ENCODE measurements around the gene FAM83G. TPM values are rescaled to one million over a fixed set of nuclear protein-coding genes. Genes with fewer than 3 reads are reported as not detected.

FAM83G gene
- total RNA-seq, 1 experiment from 2014 or later, result 21.5 TPM

DNA sequence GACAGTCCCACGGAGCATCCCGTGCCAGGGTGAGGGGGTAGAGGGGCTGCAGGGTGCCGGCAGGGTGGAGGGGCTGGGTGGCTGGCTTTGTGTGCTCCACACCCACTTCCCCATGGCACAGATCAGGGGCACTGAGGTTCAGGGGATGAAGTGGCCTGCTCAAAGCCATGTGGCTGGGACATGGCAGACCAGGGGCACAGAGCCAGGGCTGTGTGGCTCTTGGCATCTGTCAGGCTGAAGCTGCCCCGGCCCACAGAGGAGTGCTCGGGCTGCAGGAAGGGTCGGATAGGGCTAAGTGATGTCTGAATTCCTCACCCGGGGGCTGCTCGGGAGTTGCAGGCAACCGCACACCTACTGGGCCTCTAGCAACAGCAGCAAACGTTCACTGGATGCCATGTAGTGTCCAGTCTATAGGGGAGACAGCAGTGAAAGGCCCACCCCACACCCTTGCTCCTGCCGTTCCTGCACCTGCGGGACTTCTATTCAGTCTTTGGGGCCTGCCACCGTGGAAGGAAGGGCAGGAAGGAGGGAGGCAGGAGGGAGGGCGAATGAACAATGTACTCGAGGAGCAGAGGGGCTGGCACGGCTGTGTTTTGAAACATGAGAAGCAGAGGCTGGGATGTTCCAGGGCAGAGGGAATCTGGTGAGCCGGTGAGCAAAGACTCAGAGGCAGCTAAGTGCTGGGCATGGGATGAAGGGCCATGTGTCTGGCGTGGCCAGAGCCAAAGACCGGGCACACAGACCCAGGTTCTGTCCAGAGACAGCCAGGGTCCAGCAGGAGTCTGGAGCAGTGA lies 37.5 kb downstream of the FAM83G start:
- TF ChIP-seq, protein P1, sequence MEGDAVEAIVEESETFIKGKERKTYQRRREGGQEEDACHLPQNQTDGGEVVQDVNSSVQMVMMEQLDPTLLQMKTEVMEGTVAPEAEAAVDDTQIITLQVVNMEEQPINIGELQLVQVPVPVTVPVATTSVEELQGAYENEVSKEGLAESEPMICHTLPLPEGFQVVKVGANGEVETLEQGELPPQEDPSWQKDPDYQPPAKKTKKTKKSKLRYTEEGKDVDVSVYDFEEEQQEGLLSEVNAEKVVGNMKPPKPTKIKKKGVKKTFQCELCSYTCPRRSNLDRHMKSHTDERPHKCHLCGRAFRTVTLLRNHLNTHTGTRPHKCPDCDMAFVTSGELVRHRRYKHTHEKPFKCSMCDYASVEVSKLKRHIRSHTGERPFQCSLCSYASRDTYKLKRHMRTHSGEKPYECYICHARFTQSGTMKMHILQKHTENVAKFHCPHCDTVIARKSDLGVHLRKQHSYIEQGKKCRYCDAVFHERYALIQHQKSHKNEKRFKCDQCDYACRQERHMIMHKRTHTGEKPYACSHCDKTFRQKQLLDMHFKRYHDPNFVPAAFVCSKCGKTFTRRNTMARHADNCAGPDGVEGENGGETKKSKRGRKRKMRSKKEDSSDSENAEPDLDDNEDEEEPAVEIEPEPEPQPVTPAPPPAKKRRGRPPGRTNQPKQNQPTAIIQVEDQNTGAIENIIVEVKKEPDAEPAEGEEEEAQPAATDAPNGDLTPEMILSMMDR (IDR thresholded peaks at IDR 0.05; ENCODE audit: unreplicated experiment), result no peak
- intact Hi-C loops (cut with micrococcal nuclease; ENCODE audit: unreplicated experiment), result no loop called here
- Mint-ChIP-seq H3K4me1 (ENCODE audit: low read depth, unreplicated experiment) (peaks cover 14% of the 10 kb centered on the region), H3K27me3 (ENCODE audit: unreplicated experiment) (no peaks in the 10 kb centered on the region), H3K9me3 (ENCODE audit: low read depth, unreplicated experiment) (no peaks in the 10 kb centered on the region), H3K4me3 (ENCODE audit: low read depth, unreplicated experiment) (no peak overlapping the region), H3K27ac (ENCODE audit: unreplicated experiment) (no peak overlapping the region), H3K36me3 (ENCODE audit: insufficient read depth, unreplicated experiment) (peaks cover 12% of the 10 kb centered on the region)
- CTCF ChIA-PET, result no interaction called here
- BruUV-seq (replicated peaks), result no TSS peak
- no peak for DNase-seq

DNA sequence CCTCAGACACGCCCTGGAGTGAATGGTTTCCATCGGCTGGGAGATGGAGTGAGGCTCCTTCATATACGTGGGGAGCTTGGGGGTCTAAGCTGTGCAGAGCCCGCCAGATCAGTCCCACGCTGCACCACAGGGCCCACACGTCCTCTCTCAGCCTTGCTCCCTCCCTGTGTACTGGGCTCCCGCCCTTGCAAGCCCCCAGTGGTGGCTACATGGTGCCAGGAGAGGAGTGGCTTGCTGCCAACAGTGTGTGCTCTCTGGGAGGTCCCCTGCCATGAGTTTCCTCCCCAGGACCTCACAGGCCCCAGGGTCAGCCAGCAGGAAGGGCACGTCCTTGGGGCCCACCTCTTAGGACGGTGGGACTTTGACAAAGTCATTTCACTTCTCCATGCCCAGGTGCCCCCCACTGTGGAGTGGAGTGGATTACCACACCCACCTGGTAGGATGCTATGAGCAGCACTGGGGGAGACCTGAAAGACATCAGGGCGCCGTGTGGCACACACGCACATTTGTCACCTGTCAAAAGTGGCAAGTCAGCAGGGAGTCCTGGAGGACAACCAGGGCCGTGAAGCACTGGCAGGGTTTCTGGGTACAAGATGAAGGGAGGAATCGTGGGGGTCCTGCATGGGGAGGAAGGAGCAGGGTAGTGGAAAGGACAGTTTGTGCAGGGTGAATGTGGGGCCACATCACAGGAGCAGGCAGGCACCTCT lies 38.9 kb downstream of the FAM83G start:
- no peaks in the 10 kb centered on the region for H3K9me3 Mint-ChIP-seq (ENCODE audit: low read depth, unreplicated experiment)
- H3K36me3 Mint-ChIP-seq (ENCODE audit: insufficient read depth, unreplicated experiment), result peaks cover 12% of the 10 kb centered on the region
- intact Hi-C loops (cut with micrococcal nuclease; ENCODE audit: unreplicated experiment), result no loop called here
- TF ChIP-seq, protein P1 (IDR thresholded peaks at IDR 0.05; ENCODE audit: unreplicated experiment), result no peak
- no peak for DNase-seq
- H3K27me3 Mint-ChIP-seq (ENCODE audit: unreplicated experiment), result no peaks in the 10 kb centered on the region
- H3K27ac Mint-ChIP-seq (ENCODE audit: unreplicated experiment), result peak overlapping the region; percentile 30
- no peak overlapping the region for H3K4me3 Mint-ChIP-seq (ENCODE audit: low read depth, unreplicated experiment)
- CTCF ChIA-PET, result no interaction called here
- BruUV-seq (replicated peaks), result no TSS peak
- H3K4me1 Mint-ChIP-seq (ENCODE audit: low read depth, unreplicated experiment), result peaks cover 14% of the 10 kb centered on the region

DNA sequence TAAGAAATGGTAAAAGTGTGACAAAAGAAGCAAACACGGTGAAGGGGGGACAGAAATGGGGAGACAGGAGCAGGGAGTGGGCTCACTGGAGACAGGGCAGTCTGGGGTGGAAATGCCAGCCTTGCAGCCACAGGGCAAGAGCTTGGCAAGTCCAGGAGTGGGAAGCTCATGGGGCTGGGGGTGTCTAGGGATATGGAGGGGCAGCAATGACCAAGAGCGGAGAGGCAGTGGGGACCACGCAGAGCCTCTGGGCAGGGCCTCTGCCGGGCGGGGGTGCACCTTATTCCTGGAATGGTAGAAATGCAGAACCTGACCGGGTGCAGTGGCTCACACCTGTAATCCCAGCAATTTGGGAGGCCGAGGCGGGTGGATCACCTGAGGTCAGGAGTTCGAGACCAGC lies 40.0 kb downstream of the FAM83G start:
- H3K4me1 Mint-ChIP-seq (ENCODE audit: low read depth, unreplicated experiment), result peaks cover 4% of the 10 kb centered on the region
- BruUV-seq (replicated peaks), result no TSS peak
- H3K4me3 Mint-ChIP-seq (ENCODE audit: low read depth, unreplicated experiment), result no peak overlapping the region
- H3K27ac Mint-ChIP-seq (ENCODE audit: unreplicated experiment), result no peak overlapping the region
- H3K36me3 Mint-ChIP-seq (ENCODE audit: insufficient read depth, unreplicated experiment), result peaks cover 7% of the 10 kb centered on the region
- no peaks in the 10 kb centered on the region for H3K27me3 Mint-ChIP-seq (ENCODE audit: unreplicated experiment)
- intact Hi-C loops (cut with micrococcal nuclease; ENCODE audit: unreplicated experiment), result no loop called here
- TF ChIP-seq, protein P1 (IDR thresholded peaks at IDR 0.05; ENCODE audit: unreplicated experiment), result no peak
- CTCF ChIA-PET, result no interaction called here
- H3K9me3 Mint-ChIP-seq (ENCODE audit: low read depth, unreplicated experiment), result no peaks in the 10 kb centered on the region
- DNase-seq, result no peak

DNA sequence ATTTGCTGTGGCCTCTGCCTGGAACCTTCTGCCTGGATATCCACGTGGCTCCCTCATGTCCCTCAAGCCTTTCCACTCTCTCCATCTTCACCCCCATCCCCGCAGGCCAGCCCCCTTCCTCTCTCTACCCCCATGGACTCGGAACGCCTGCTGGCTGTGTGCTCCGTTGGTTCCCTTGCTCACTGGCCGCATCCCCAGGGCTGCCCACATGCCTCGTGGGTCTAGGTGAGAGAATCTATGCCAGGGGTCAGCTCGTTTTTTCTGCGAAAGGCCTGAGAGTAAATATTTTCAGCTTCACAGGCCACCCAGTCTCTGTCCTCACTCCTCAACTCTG lies 40.6 kb downstream of the FAM83G start:
- DNase-seq, result no peak
- intact Hi-C loops (cut with micrococcal nuclease; ENCODE audit: unreplicated experiment), result no loop called here

More for the DNA sequence above, 40.6 kb downstream of the FAM83G start:
- TF ChIP-seq, protein P1 (IDR thresholded peaks at IDR 0.05; ENCODE audit: unreplicated experiment), result no peak
- peaks cover 7% of the 10 kb centered on the region for H3K36me3 Mint-ChIP-seq (ENCODE audit: insufficient read depth, unreplicated experiment)
- no peak overlapping the region for H3K4me3 Mint-ChIP-seq (ENCODE audit: low read depth, unreplicated experiment)
- CTCF ChIA-PET, result no interaction called here
- BruUV-seq (replicated peaks), result no TSS peak
- no peaks in the 10 kb centered on the region for H3K9me3 Mint-ChIP-seq (ENCODE audit: low read depth, unreplicated experiment)
- H3K27ac Mint-ChIP-seq (ENCODE audit: unreplicated experiment), result no peak overlapping the region
- no peaks in the 10 kb centered on the region for H3K27me3 Mint-ChIP-seq (ENCODE audit: unreplicated experiment)
- H3K4me1 Mint-ChIP-seq (ENCODE audit: low read depth, unreplicated experiment), result no peaks in the 10 kb centered on the region
